GM19239 (cell line): ENCODE results near the gene COL6A3.

ENCODE experiments used
- DNase-seq: peaks from one replicate; pipeline ENCODE4 v3.0.0; 2011; ENCODE audit warnings: low spot score; ENCODE audit not compliant: insufficient read length
- FAIRE-seq: peaks from 2 replicates; lab custom pipeline; 2011; peaks lifted over from hg19 to GRCh38; lab: Jason Lieb, UNC

Gene COL6A3

DNA sequence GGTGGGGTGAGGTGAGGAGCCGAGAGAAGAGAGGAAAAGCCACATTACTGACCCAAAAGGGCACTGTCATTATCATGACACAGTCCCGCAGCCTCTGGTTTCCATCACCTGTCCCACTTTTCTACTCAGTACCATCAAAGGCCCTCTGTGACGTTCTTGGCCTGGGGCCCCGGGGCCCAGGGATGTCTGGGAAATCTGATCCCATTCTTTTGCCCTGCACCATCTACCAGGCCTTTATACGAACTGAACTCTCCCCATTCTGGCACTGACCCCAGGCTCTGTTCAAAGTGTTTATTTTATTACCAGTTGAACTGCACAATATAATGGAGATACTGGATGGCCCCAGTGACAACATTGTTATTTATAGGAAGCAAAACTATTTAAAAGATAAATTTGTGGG lies 89.1 kb downstream of the COL6A3 start:
- DNase-seq (no peak), FAIRE-seq (no peak)

- FAIRE-seq (no peak), DNase-seq (no peak)
Observed at GRCh38 chr2:237324405-237324831, 89.5 kb downstream of the COL6A3 start.

GRCh38 chr2:237323656-237324055 lies 90.3 kb downstream of the COL6A3 start:
- DNase-seq = no peak
- no peak for FAIRE-seq

DNA sequence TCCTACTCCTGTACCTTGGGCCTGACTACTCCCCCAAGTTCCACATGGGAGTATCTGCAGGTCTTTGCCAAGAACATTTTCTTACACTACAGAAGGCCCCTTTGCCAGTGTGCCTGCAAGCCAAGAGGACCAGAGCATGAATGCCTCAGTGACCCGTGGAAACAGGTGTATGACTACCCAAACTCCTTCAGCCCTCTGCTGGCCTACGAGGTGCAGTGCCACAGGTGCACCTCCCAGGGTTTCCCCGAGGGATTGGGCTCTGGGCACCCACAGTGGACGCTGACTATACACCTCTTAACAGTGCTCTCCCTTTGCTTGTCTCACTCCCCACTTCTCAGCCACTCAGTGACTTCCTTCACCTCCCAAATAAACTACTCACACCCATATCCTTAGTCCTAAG lies 91.4 kb downstream of the COL6A3 start:
- FAIRE-seq = peak; percentile 61
- DNase-seq = no peak

DNA sequence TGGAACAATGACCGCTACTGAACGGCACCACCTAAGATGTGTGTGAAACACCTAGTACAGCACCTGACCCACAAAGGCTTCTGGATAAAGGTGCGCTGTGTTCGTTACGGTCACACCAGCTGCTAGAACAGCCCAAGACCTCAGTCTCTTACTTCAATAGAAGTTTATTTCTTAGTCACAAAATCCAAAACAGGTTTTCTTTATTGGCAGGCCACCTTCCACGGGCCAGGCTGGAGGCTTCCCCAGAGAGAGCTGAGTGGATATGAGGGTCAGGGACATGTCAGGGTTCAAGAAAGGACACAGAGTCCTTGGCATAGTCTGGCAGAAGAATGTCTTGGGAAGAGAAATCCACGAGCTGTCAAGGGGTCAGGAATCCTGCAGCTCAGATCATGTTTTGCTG lies 92.2 kb downstream of the COL6A3 start:
- DNase-seq = no peak
- FAIRE-seq = no peak

GRCh38 chr2:237320801-237321560 lies 93.0 kb downstream of the COL6A3 start:
- no peak for DNase-seq
- FAIRE-seq = no peak

DNA sequence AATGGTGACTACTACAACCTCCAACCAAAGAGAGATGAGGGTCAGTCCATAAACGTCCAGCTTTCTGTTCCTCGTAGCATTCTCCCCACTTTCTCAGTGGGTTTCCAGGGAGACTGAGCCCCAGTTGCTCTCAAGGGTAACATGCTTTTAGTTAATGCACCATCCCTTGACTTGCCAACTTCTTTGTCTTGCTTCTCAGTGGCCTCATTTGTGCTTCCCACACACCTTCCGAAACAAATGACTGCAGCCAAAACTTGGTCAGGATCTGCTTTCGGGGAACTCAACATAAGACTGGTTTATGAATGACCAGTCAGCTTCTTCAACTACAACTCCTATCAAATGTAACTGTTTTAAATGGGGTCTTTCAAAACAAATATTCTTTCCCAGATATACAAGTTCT lies 94.1 kb downstream of the COL6A3 start:
- DNase-seq = no peak
- no peak for FAIRE-seq

GRCh38 chr2:237319086-237319820 lies 94.7 kb downstream of the COL6A3 start:
- FAIRE-seq (no peak), DNase-seq (no peak)

GRCh38 chr2:237316339-237316738 lies 97.6 kb downstream of the COL6A3 start:
- FAIRE-seq = no peak

GRCh38 chr2:237315829-237316225 lies 98.1 kb downstream of the COL6A3 start:
- no peak for FAIRE-seq
- DNase-seq = no peak

More at GRCh38 chr2:237316339-237316738, 97.6 kb downstream of the COL6A3 start:
- no peak for DNase-seq

- no peak for FAIRE-seq
- no peak for DNase-seq
Observed at GRCh38 chr2:237315170-237315828, 98.7 kb downstream of the COL6A3 start.

- DNase-seq = no peak
- FAIRE-seq = no peak
Observed at GRCh38 chr2:237314681-237315080, 99.3 kb downstream of the COL6A3 start.

DNA sequence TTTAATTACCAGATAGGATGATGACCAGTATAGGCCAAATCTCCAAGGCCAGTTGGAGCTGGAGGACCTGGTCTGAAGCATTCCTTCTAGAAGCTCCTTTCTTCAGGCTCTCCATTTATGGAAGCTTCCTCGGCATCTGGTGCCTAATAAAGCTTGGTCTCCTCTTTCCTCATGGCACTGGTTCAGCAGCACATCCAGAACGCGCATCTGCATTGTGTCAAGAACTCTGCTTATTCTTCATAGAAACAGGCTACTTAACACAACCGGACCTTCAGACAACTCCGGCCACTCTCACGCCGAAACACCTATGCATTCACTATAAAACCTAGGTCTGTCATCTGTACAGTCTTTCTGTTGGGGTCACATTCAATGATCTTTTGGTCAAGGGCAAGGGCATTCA lies 99.8 kb downstream of the COL6A3 start:
- DNase-seq = no peak
- no peak for FAIRE-seq

DNA sequence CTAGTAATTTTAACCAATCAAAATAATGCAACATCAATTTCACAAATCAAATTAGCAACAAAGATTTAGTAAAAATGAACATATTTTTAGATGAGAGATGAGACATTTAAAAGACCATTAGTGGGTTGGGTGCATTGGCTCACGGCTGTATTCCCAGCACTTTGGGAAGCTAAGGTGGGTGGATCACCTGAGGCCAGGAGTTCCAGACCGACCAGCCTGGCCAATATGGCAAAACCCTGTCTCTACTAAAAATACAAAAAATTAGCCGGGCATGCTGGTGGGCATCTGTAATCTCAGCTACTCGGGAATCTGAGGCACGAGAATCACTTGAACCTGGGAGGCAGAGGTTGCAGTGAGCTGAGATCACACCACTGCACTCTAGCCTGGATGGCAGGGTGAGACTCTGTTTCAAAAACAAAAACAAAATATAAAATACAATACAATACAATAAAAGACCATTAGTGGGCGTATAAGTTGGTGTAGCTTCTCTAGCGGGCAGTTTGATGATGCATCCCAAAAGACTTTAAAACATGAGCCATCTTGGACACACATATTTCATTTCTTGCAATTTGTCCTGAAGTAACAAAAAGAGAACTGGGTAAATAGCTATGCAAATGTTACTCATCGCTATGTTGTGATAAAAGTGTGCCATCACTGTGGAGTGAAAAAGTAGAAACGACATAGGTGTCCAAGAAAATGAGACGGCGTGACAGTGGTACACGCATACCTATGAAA lies 101.8 kb downstream of the COL6A3 start:
- FAIRE-seq = no peak
- DNase-seq = no peak

GRCh38 chr2:237310515-237311114 lies 103.3 kb downstream of the COL6A3 start:
- FAIRE-seq (no peak), DNase-seq (no peak)

- FAIRE-seq = no peak
- DNase-seq = no peak
Observed at GRCh38 chr2:237309416-237309815, 104.5 kb downstream of the COL6A3 start.

DNA sequence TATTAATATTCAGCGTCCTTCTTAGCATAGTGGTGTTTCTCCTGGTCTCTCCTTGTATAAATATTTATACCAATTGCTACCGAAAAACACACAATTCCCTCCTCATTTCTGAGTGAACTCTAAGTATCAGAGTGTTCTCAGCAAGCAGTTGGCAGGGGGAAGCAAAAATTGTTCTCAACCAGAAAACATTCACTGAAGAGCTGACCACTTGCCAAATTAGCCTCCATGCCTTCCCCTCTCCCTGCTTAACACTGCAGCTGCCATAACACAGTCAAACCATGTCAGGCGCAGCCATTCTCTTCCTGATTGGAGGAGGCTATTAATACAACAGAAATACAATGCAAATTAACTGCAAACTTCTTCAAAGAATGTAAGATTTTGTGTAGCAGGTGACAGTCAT lies 105.0 kb downstream of the COL6A3 start:
- DNase-seq (no peak), FAIRE-seq (no peak)

- no peak for FAIRE-seq
- DNase-seq = no peak
Observed at GRCh38 chr2:237307474-237307873, 106.5 kb downstream of the COL6A3 start.

DNA sequence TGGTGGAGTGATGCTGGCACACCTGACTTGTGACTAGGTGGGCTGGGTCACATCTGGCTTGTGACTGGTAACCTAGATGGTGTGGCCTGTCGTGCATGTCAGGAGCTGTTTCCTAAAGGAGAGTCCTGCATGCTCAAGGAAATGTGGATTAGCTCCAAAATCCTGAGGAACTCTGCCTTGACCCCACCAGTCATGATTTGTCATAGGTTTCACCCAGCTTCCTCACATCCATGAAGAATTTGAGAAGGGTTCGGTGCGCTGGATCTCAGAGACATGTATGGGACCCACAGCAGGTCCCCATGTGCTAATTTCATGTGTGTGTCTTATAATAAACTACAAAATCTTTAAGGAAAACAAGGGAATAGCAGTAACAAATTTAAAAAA lies 107.2 kb downstream of the COL6A3 start:
- FAIRE-seq (no peak), DNase-seq (no peak)
